Thyroid gland (tissue), 4 donors: ENCODE results near the gene OR4X1. TPM values are rescaled to one million over a fixed set of nuclear protein-coding genes. Genes with fewer than 3 reads are reported as not detected.
"Not testable (repeated sequence)": the region's sequence is repeated elsewhere in the genome, so short reads cannot be mapped to it uniquely, and the experiment has no call there.

ENCODE experiments used
- DNase-seq, 2 donors: peaks; one replicate each; pipeline ENCODE4 v3.0.0-alpha.2; 2019
- H3K27ac ChIP-seq, 3 donors: fragments of 200-600 bp; sonication (generic); 1 replicate in 2 of 3; 2 replicates in 1 of 3; pipeline ENCODE4 v1.5.1; 2016 to 2019; ENCODE audit warnings: mild to moderate bottlenecking in 1 of 3, moderate library complexity in 1 of 3
- H3K27me3 ChIP-seq: fragments of 200-600 bp; sonication (generic); one replicate; pipeline ENCODE4 v1.5.1; 2019
- H3K36me3 ChIP-seq, 2 donors: fragments of 200-600 bp; sonication (generic); one replicate each; pipeline ENCODE4 v1.5.1; 2016 to 2019
- H3K4me1 ChIP-seq, 2 donors: fragments of 200-600 bp; sonication (generic); one replicate each; pipeline ENCODE4 v1.5.1; 2017 to 2019
- H3K4me3 ChIP-seq, 3 donors: fragments of 200-600 bp; sonication (generic); replicated peaks in 1 of 3; 1 replicate in 2 of 3; 2 replicates in 1 of 3; pipeline ENCODE4 v1.5.1; 2016; ENCODE audit warnings: mild to moderate bottlenecking in 1 of 3
- H3K9me3 ChIP-seq: fragments of 200-600 bp; sonication (generic); one replicate; pipeline ENCODE4 v1.5.1; 2017
- POLR2A ChIP-seq, 2 donors: fragments of 450-650 bp; IDR thresholded peaks; one replicate each; pipeline ENCODE4 v1.6.1; 2017; ENCODE audit warnings: antibody characterized with exemption in 2 of 2, mild to moderate bottlenecking in 2 of 2, moderate library complexity in 1 of 2
- WGBS, 2 donors: methylation state at CpG; one replicate each; pipeline ENCODE4 v1.1.5; 2017; 5-methylcytosine and 5-hydroxymethylcytosine counted together
- intact Hi-C: fragments of 100-400 bp; cut with DNase I; formaldehyde crosslinking; loops from one replicate; pipeline ENCODE4 v1.15.1; 2023
- total RNA-seq, 4 donors: library from RNA; depleted of rRNA; stranded (reverse); fragments of >200 nt; gene quantifications; one replicate each; pipeline ENCODE4 v1.2.3, GENCODE V29; 2016
- TF ChIP-seq, protein P1 (sequence below), 6 experiments: fragments of 200-600 bp in 3 of 6; fragments of 450-650 bp in 3 of 6; sonication (generic) in 3 of 6; IDR thresholded peaks; one replicate each; pipeline ENCODE4 v1.5.1; 2016 to 2019; ENCODE audit warnings: antibody characterized with exemption in 6 of 6, mild to moderate bottlenecking in 2 of 6, inconsistent platforms in 1 of 6, moderate library complexity in 1 of 6

Gene OR4X1
- total RNA-seq = not detected

- Histone ChIP-seq H3K36me3 (no peaks in the 10 kb centered on the region), H3K27ac (no peak within 1 kb of the TSS), H3K4me1 (no peaks in the 10 kb centered on the region), H3K4me3 (no peak within 1 kb of the TSS), H3K27me3 (no peaks in the 10 kb centered on the region), H3K9me3 (no peaks in the 10 kb centered on the region)
- WGBS, 2 donors = 26 to 29% methylated on average over 3 of the region's 3 CpGs
- no peak for DNase-seq
- TF ChIP-seq POLR2A (IDR thresholded peaks at IDR 0.05) = no peak
- TF ChIP-seq, protein P1, sequence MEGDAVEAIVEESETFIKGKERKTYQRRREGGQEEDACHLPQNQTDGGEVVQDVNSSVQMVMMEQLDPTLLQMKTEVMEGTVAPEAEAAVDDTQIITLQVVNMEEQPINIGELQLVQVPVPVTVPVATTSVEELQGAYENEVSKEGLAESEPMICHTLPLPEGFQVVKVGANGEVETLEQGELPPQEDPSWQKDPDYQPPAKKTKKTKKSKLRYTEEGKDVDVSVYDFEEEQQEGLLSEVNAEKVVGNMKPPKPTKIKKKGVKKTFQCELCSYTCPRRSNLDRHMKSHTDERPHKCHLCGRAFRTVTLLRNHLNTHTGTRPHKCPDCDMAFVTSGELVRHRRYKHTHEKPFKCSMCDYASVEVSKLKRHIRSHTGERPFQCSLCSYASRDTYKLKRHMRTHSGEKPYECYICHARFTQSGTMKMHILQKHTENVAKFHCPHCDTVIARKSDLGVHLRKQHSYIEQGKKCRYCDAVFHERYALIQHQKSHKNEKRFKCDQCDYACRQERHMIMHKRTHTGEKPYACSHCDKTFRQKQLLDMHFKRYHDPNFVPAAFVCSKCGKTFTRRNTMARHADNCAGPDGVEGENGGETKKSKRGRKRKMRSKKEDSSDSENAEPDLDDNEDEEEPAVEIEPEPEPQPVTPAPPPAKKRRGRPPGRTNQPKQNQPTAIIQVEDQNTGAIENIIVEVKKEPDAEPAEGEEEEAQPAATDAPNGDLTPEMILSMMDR (IDR thresholded peaks at IDR 0.05) = no peak
- intact Hi-C loops = no loop called here
Observed at GRCh38 chr11:48263423-48263911, at the start of gene OR4X1. TSS of gene OR4X1 (plus strand) at chr11:48263861. CDS start at chr11:48263861, 0 bp downstream.

DNA sequence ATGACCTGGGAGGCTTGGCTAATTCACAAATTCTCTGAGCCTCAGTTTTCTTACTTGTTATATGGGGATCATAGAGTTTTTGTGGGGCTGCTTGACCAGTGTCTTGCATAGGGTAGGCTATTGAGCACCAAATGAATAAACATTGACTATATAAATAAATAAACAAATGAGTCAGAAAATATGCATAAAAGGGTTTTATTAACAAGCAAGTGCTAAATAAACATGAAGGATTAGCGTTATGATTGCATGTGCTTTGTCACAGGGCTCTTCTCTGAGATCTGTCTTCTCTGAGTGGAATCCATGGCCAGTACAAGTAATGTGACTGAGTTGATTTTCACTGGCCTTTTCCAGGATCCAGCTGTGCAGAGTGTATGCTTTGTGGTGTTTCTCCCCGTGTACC, 47.2 kb upstream of the OR4X1 start, which contains the start of gene OR4B1:
TSS of gene OR4B1 (plus strand) at position 301 of the 400 bp plus-strand sequence. CDS start at position 301, 0 bp downstream.
- Histone ChIP-seq H3K36me3 (no peaks in the 10 kb centered on the region), H3K27me3 (no peaks in the 10 kb centered on the region), H3K27ac (no peak within 1 kb of the TSS), H3K9me3 (no peaks in the 10 kb centered on the region), H3K4me1 (no peaks in the 10 kb centered on the region), H3K4me3 (no peak within 1 kb of the TSS)
- TF ChIP-seq POLR2A (IDR thresholded peaks at IDR 0.05) = no peak
- TF ChIP-seq, protein P1 (IDR thresholded peaks at IDR 0.05) = no peak
- no peak for DNase-seq
- WGBS, 2 donors = 70 to 74% methylated on average over 2 of the region's 2 CpGs
- intact Hi-C loops = no loop called here

- no peaks in the 10 kb centered on the region for H3K27me3 ChIP-seq
- no peak for TF ChIP-seq POLR2A (IDR thresholded peaks at IDR 0.05)
- TF ChIP-seq, protein P1 (IDR thresholded peaks at IDR 0.05) = no peak
- no peaks in the 10 kb centered on the region for H3K36me3 ChIP-seq
- H3K27ac ChIP-seq = no peak overlapping the region
- intact Hi-C loops = no loop called here
- WGBS, 2 donors = 87 to 89% methylated on average over 6 to 18 of the region's 18 CpGs
- no peaks in the 10 kb centered on the region for H3K9me3 ChIP-seq
- H3K4me3 ChIP-seq = no peak overlapping the region
- H3K4me1 ChIP-seq = no peaks in the 10 kb centered on the region
- no peak for DNase-seq
Observed at GRCh38 chr11:48228761-48229160, 34.9 kb upstream of the OR4X1 start.

DNA sequence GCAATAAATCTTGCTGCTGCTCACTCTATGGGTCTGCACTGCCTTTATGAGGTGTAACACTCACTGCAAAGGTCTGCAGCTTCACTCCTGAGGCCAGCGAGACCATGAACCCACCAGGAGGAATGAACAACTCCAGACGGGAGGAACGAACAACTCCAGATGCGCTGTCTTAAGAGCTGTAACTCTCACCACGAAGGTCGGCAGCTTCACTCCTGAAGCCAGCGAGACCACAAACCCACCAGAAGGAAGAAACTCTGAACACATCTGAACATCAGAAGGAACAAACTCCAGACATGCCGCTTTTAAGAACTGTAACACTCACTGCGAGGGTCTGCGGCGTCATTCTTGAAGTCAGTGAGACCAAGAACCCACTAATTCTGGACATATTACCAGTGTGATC, 33.6 kb upstream of the OR4X1 start:
- H3K9me3 ChIP-seq, H3K36me3 ChIP-seq, H3K27me3 ChIP-seq, intact Hi-C loops, H3K27ac ChIP-seq, H3K4me3 ChIP-seq, H3K4me1 ChIP-seq, DNase-seq: not testable (repeated sequence)
- WGBS, 2 donors = 86 to 89% methylated on average over 11 of the region's 11 CpGs

DNA sequence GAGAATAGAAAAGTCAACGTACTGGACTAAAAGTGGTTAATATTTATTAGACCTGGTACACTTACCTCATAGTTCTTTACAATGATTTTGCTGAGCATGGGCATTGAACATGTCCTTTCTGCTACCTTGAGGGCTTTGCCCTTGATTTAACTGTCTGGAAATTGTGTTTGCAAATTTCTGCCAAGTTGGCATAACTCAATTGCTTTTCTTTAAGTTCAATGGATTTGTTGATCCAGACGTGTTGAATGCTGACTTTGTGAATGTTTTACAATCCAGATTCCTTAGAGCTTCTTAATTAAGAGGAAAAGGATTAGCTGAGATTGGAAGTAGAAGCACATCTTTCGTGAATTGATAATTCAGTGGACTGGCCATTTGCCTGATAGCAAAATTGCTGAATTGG, 25.9 kb upstream of the OR4X1 start:
- H3K27ac ChIP-seq = no peak overlapping the region
- no peak for TF ChIP-seq POLR2A (IDR thresholded peaks at IDR 0.05)
- TF ChIP-seq, protein P1 (IDR thresholded peaks at IDR 0.05) = no peak
- no peaks in the 10 kb centered on the region for H3K9me3 ChIP-seq
- intact Hi-C loops = no loop called here
- WGBS, 2 donors = 30 to 32% methylated on average over 3 of the region's 3 CpGs
- DNase-seq = no peak
- no peaks in the 10 kb centered on the region for H3K27me3 ChIP-seq
- H3K4me1 ChIP-seq = no peaks in the 10 kb centered on the region
- H3K4me3 ChIP-seq = no peak overlapping the region
- H3K36me3 ChIP-seq = no peaks in the 10 kb centered on the region

DNA sequence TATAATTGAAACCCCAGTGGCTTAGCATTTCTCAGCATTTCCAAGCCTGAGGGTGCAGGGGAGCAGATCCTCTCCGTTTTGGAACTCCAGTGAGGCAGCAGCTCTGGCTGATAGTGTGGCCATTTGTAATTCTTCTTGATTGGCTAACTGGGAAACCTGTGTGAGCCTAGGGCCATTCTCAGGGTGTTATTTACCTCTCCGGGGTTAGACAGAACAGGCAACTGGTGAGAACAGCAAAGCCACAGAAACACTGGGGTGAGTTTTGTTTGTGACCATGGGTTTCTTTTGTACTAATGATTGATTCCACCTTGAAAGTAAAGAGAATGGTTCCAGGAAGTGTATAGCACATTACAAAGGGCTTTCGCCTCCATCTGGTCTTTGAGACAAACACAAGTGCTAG, 21.2 kb upstream of the OR4X1 start:
- 65 to 75% methylated on average over 3 of the region's 3 CpGs for WGBS, 2 donors

More for the DNA sequence above, 21.2 kb upstream of the OR4X1 start:
- no peaks in the 10 kb centered on the region for H3K27me3 ChIP-seq
- intact Hi-C loops = no loop called here
- no peak for DNase-seq
- no peaks in the 10 kb centered on the region for H3K4me1 ChIP-seq
- no peak for TF ChIP-seq POLR2A (IDR thresholded peaks at IDR 0.05)
- TF ChIP-seq, protein P1 (IDR thresholded peaks at IDR 0.05) = no peak
- H3K4me3 ChIP-seq = no peak overlapping the region
- no peaks in the 10 kb centered on the region for H3K9me3 ChIP-seq
- H3K27ac ChIP-seq = no peak overlapping the region
- H3K36me3 ChIP-seq = no peaks in the 10 kb centered on the region
